ENCODE data around the gene FAM168B. TPM values are rescaled to one million over a fixed set of nuclear protein-coding genes. Genes with fewer than 3 reads are reported as not detected.
A peak's percentile ranks its signal among the peaks of the same experiment; 100 is the strongest.

The FAM168B gene
- total RNA-seq, 1 donor from 2014 or later, result 152 TPM

DNA sequence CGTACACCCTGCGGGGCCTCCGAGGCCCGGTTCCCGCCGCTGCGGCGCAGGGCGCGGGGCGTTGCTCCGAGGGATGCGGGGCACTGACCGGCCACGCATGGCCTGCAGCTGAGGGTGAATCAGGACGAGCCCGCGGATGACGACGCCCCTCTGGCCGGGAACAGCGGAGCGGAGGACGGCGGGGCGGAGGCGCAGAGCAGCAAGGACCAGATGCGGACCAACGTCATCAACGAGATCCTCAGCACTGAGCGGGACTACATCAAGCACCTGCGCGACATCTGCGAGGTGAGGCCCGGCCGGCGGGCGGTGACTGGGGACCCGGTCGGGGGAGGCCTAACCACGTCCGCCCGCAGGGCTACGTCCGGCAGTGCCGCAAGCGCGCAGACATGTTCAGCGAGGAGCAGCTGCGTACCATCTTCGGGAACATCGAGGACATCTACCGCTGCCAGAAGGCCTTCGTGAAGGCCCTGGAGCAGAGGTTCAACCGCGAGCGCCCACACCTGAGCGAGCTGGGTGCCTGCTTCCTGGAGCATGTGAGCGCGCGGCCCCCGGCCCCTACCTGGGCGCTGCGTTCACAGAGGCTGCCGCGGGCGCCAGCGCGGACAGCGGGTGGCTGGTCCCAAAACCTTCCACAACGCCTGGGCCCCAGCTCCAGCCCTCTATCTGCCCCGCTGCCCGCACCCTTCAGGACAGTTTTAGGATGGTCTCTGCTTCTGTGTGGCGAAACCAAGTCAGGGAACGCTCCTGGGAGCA lies 53.2 kb downstream of the FAM168B start:
- no peak for DNase-seq

DNA sequence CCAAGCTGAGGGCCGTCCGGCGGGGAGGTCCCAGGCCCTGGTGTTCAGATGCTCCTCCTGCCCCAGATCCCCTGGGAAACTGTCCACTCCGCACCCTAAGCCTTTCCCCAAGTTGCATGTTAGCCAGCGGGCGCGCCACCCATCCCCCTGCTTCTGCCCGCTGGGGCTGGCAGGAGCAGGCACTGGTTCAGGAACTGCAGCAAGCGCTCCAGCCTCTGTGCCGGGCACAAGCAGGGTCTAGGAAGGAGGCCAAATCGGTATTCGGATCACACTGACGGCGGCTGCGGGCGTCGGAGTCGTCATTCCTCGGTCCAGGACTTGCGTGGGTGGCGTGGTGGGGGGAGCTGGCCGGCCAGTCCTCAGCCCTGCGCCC lies 53.7 kb downstream of the FAM168B start:
- peak; percentile 30 for DNase-seq

- no peak for DNase-seq
Observed at GRCh38 chr2:131039101-131039440, 54.2 kb downstream of the FAM168B start.

- DNase-seq, result no peak
Observed at GRCh38 chr2:131038258-131039100, 54.8 kb downstream of the FAM168B start.

GRCh38 chr2:131037398-131038257 lies 55.6 kb downstream of the FAM168B start:
- DNase-seq, result no peak

DNA sequence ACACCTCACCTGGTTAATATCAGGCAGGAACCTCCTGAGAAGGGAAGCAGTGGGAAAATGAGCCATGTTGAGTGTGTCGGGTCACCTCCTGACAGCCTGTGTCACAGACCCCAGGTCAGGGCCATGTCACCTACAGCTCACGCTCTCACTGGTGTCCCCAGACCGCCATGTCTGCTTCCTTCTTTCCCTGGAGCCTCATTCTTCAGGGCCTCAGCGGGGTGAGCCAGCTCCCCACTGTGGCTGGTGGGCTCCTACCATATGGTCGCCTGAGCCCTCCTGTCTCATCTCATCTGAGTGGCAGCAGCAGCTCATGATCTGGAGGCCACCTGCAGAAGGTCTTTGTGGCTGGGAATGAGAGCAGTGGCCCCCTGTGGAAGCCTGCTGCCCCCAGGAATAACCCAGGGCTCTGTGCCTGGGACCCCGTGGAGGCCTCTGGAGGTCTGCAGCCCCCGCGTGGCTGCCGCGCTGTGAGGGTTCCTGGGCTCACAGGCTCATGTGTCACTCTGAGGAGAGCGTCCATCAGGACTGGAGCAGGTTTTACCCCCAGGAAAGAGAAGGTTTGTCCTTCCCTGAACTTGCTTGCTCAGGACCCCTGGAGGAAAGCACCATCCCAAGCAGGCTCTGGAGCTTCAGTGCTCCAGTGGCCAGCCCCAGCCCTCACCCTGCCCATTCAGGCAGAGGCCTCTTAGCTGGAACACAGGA lies 56.4 kb downstream of the FAM168B start:
- DNase-seq, result no peak

- no peak for DNase-seq
Observed at GRCh38 chr2:131036269-131036668, 57.0 kb downstream of the FAM168B start.

- DNase-seq, result peak; percentile 29
Observed at GRCh38 chr2:131035826-131036231, 57.4 kb downstream of the FAM168B start.

DNA sequence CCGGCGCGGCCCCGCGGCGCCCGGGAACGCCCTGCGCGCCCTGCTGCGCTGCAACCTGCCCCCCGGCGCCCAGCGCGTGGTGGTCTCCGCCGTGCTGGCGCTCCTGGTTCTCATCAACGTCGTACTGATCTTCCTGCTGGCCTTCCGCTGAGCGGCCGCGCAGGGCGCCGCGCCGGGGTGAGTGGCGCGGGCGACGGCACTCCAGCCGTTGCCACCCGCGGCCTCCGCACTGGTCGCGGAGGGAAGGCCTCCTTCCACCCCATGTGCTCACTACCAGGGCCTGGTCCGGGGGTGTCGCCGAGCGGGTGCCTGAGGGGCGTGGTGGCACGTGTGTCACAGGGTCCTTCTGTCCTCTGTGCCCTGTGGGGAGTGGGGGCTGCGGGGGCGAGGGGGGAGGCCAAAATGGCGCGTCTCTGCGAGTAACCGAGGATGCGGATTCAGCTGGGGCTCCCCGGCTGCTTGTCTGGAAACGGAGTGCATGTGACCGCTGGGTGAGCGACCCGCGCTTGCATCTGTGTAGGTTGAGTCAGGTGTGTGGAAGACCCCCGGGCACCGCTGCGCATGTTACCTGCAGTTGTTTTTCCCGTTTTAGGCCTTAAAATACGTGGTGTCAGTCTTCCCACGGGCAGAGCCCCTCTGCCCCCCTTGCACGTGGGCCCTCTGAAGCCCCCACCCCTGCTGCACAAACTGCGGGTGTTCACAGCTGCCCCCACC lies 58.0 kb downstream of the FAM168B start:
- DNase-seq, result no peak

- DNase-seq, result peak; percentile 44
Observed at GRCh38 chr2:131034122-131035051, 58.9 kb downstream of the FAM168B start.

DNA sequence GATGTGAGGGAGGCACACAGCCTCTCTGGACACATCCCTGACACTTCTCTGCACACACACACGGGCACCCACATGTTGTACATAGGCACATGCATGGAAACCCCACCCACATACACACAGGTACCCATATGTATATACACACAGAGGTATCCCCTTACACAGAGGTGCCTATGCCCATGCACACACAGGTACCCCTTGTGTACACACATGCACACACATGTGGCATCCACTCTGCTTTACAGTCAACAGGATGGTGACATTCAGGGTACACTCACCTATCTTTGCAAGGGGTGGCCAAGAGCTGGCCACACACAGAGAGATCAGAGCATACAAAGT lies 59.5 kb downstream of the FAM168B start:
- no peak for DNase-seq

DNA sequence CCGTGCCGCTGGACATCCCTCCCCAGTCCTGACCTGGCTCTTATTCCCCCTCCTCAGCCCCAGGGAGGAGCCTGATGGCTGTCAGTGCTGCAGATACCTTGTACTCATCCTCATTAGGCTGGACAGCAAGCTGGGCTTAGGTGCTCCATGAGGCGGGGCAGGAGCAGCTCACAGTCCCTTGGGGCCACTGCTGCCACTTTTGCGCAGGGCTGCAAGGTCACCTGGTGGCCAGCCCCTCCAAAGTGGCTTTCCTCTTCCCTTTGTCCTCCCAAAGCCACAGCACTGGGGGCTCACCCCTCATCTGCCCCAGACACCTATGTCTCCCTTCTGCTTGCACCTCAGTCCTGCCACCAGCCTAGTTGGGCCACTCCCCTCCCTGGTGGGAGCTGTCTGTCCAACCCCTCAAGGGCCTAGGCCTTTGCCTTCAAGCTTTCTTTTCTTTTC lies 60.8 kb downstream of the FAM168B start:
- no peak for DNase-seq

DNA sequence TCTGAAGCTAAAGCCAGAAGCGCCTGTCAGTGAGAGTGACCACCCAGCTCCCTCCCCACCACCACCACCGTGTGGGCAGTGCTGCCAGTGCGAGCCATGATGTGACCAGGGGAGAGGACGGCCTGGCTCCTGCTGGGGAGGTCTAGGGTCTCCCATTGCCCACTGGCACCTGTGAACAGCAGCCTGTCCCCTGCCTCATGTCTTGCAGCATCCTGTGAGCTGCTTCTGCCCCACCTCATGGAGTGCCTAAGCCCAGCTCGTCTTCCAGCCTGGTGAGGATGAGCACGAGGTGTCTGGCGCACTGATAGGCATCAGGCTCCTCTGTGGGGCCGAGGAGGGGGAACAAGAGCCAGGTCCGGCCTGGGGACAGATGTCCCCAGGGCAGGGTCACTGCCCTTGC lies 61.4 kb downstream of the FAM168B start:
- DNase-seq, result no peak

- DNase-seq, result no peak
Observed at GRCh38 chr2:131031431-131031841, 61.8 kb downstream of the FAM168B start.

DNA sequence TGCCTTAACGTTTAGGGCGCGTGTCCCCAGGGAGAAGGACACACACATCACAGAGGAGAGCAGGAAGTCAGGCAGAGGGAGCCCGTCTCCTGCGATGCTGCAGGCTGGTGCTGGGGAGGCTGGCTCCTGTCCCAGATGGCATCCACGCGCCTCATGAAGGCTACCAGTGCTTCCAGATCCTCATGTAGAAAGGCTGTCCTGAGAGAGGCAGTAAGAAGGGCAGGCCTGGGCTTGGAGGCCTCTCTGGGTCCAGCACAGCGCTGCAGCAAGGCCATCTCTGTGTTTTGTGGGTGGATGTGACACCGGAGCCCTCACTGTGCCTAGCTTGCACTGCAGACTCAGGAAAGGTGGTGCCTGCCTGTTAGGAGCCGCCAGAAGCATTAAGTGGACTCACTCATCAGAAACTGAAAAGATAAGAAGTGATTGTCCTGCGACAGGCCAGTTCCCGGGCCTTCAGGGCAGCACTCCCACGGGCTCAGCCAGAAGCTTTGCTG lies 62.7 kb downstream of the FAM168B start:
- DNase-seq, result peak; percentile 60

GRCh38 chr2:131029812-131030211 lies 63.4 kb downstream of the FAM168B start:
- DNase-seq, result no peak

- DNase-seq, result no peak
Observed at GRCh38 chr2:131027566-131028528, 65.4 kb downstream of the FAM168B start.

- DNase-seq, result no peak
Observed at GRCh38 chr2:131026919-131027318, 66.3 kb downstream of the FAM168B start.

- no peak for DNase-seq
Observed at GRCh38 chr2:131023758-131024157, 69.5 kb downstream of the FAM168B start.
